T-helper 1 cell treated with Interleukin-12 subunit alpha and Interleukin-12 subunit beta and Interleukin-4 antibody, amounts not matched to agents 30 μg/mL and 1 μg/mL, for 36 hours (primary cell): ENCODE measurements around the gene FAM222A.

ENCODE experiments used
- H3K27ac Mint-ChIP-seq: one replicate; pipeline ENCODE4 v1.8.0; 2021; ENCODE audit warnings: mild to moderate bottlenecking, mixed read lengths
- H3K27me3 Mint-ChIP-seq: one replicate; pipeline ENCODE4 v1.8.0; 2021; ENCODE audit warnings: low read depth, mixed read lengths
- H3K36me3 Mint-ChIP-seq: one replicate; pipeline ENCODE4 v1.8.0; 2021; ENCODE audit warnings: low read depth, mixed read lengths
- H3K4me1 Mint-ChIP-seq: one replicate; pipeline ENCODE4 v1.8.0; 2021; ENCODE audit warnings: low read depth, mixed read lengths
- H3K4me3 Mint-ChIP-seq: one replicate; pipeline ENCODE4 v1.8.0; 2021; ENCODE audit warnings: mild to moderate bottlenecking, moderate library complexity, mixed read lengths
- H3K9me3 Mint-ChIP-seq: one replicate; pipeline ENCODE4 v1.8.0; 2021; ENCODE audit warnings: mixed read lengths

The FAM222A gene

DNA sequence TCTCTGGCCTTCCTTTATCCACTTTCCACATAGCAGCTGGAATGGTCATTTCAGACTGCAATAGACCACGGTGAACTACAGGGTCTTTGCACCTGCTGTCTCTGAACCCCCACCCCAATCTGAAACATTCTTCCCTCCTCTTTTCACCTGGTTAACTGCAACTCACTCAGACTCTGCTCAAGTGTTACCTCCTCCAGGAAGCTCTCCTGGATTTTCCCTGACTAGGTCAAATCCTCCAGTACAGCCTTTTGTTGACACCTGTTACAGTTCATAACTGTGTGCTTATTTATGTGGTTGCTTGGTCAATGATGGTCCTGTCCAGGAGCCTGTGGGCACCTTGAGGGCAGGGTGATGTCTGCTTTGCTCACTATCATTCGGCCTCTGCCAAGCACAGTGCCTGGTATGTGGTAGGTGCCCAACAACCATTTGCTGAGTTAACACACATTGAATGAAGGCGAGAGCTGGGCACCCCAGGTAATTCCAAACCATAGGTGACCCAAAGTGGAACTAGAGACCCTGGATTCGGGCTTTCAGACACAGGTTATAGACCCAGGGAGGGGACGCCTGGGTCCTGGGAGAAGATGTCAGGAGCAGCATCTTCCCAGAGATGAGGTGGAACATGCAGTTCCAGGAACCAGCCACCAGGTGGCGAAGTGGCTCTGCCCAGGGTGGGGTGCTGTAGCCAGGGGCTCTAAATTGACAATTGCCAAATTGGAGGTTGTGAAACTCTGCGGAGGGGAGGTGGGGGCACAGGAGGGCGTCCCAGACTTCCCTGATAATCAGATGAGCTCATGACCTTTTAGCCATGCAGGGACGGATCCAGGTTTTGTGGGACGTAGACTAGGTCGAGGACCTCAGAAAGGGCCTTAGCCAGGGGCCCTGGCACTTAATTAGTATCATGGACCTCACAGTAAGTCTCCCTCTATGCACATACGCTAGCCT lies 91.5 kb downstream of the FAM222A start:
- no peaks in the 10 kb centered on the region for H3K27me3 Mint-ChIP-seq
- H3K36me3 Mint-ChIP-seq, result no peaks in the 10 kb centered on the region
- H3K9me3 Mint-ChIP-seq, result no peaks in the 10 kb centered on the region
- no peak overlapping the region for H3K27ac Mint-ChIP-seq
- no peaks in the 10 kb centered on the region for H3K4me1 Mint-ChIP-seq
- H3K4me3 Mint-ChIP-seq, result no peak overlapping the region

DNA sequence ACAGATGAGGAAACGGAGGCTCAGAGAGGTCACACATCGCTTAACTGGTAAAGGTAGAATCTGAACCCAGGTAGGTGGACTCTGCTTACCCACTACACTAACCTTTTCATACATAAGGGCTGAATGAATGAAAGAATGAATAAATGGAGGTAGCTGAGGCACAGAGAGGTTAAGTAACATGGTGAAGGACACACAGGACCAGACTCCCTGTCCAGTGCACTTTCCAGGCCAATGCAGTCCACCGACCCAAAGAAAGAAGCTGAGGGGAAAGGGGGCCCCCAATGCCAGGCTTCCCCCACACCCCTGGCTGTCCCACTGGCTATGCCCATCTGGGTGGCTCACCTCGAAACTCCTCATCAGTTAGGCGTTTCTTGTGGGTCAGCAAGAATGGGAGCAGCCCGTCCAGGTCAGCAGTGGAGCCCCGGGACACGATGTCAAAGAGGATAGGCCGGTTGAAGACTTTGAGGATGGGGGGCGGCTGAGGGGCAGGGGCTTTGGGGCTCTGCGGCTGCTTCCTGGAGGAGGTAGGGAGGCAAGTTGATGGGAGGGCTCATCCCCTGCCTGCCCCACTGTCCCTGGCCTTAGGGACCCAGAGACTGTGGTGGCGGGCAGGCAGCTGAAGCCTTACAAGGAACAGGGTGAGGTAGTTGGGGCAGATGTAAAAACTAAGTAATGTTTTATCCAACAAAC lies 94.5 kb downstream of the FAM222A start:
- Mint-ChIP-seq H3K4me3 (no peak overlapping the region), H3K27me3 (no peaks in the 10 kb centered on the region), H3K9me3 (no peaks in the 10 kb centered on the region), H3K36me3 (no peaks in the 10 kb centered on the region), H3K27ac (no peak overlapping the region), H3K4me1 (no peaks in the 10 kb centered on the region)

DNA sequence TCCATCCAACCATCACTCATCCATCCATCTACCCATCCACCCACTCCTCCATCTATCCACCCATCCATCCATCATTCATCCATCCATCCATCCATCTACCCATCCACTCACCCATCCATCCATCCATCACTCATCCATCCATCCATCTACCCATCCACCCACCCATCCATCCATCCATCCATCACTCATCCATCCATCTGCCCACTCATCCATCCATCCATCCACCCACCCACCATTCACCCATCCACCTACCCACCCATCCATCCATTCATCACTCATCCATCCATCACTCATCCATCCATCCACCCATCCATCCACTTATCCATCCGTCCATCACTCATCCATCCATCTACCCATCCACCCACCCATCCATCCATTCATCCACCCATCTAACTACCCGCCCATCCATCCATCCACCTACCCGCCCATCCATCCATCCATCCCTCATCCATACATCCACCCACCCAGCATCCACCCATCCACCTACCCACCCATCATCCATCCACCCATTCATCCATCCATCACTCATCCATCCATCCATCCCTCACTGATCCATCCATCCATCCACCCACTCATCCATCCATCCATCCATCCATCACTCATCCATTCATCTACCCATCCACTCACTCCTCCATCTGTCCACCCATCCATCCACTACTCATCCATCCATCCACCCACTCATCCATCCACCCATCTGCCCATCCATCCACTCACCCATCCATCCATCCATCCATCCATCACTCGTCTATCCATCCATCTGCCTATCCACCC lies 95.4 kb downstream of the FAM222A start:
- Mint-ChIP-seq H3K9me3 (no peaks in the 10 kb centered on the region), H3K36me3 (no peaks in the 10 kb centered on the region), H3K27me3 (no peaks in the 10 kb centered on the region), H3K27ac (no peak overlapping the region), H3K4me3 (no peak overlapping the region), H3K4me1 (no peaks in the 10 kb centered on the region)

DNA sequence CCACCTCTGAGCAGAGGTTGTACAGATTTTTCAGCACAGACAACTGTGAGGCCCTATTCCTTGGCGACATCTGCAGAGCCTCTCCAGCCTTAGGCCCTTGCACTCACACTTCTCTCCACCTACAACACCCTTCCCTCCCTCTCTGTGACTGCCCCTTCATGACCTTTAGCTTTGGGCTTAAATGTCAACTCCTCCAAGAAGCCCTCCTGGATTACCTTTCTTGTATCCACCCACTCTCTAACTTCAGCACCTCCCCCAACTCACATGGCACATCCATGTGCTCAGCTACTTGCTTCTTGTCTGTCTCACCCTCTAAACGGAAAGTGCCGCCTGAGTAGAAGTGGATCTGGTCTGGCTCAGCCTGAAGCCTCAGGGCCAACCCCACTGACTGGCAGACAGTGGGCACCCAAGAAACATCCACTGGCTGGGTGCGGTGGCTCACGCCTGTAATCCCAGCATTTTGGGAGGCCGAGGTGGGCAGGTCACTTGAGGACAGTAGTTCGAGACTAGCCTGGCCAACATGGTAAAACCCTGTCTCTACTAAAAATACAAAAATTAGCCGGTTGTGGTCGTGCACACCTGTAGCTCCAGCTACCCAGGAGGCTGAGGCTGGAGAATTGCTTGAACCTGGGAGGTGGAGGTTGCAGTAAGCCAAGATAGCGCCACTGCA lies 97.5 kb downstream of the FAM222A start:
- Mint-ChIP-seq H3K9me3 (no peaks in the 10 kb centered on the region), H3K27me3 (no peaks in the 10 kb centered on the region), H3K27ac (no peak overlapping the region), H3K4me3 (no peak overlapping the region), H3K36me3 (no peaks in the 10 kb centered on the region), H3K4me1 (no peaks in the 10 kb centered on the region)

DNA sequence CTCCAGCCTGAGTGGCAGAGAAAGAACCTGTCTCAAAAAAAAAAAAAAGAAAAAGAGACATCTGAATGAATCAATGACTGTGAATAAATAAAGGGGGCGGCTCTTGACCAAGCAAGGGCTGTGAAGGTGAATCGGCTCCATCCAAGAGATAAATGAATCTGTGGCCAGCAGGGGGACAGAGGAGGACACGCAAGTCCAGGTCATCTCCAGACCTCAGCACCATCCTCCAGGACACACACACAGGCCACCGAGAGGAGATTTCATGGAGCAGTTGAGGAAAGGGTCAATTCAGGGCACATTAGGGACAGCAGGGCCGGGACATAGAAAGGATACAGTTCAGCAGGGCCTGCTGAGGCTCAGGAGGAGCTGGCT lies 98.0 kb downstream of the FAM222A start:
- Mint-ChIP-seq H3K27me3 (no peaks in the 10 kb centered on the region), H3K4me3 (no peak overlapping the region), H3K36me3 (no peaks in the 10 kb centered on the region), H3K27ac (no peak overlapping the region), H3K4me1 (no peaks in the 10 kb centered on the region), H3K9me3 (no peaks in the 10 kb centered on the region)

DNA sequence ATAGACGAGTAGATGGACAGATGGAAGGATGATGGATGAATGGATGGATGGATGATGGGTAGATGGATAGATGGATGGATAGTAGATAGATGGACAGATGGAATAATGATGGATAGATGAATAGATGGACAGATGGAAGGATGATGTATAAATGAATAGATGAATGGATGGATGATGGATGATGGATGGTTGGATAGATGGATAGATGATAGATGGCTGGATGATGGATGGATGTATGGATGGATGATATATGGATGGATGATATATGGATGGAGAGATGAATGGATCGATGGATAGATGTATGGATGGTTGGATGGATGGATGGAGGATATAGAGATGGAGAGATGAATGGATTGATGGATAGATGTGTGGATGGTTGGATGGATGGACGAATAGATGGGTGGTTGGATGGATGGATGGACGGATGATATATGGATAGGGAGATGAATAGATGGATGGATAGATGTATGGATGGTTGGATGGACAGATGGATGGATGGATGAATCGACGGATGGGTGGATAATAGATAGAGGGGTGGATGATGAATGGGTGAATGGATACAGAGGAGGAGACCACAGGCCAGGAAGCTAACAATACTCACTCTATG lies 100.3 kb downstream of the FAM222A start:
- Mint-ChIP-seq H3K27me3 (no peaks in the 10 kb centered on the region), H3K4me1 (no peaks in the 10 kb centered on the region), H3K36me3 (no peaks in the 10 kb centered on the region), H3K27ac (no peak overlapping the region), H3K4me3 (no peak overlapping the region), H3K9me3 (no peaks in the 10 kb centered on the region)

DNA sequence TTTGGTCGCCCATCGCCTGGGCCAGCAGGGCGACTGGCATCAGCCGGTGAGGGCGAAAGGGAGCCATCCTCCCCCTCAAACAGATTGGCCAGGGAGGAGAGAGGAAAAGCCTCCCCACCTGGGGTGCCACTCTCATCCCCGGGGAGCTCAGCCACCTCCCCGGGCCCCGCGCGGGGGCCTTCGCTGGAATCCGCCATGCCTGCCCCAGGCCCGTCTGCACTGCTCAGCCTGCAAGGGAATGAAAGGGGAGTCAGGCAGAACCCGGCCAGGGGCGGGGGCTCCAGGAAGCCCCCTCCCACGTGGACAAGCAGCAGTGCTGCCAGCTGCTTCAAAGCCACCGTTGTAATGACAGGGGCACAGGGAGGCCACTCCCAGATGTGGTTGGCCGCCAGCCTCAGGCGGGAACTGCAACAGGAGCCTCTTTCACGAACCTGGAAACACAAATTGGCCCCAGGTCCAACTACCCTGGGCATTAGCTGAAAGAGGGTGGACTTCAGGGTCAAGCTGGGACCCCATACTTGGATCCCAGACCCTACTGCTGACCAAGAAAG lies 101.0 kb downstream of the FAM222A start:
- Mint-ChIP-seq H3K9me3 (no peaks in the 10 kb centered on the region), H3K36me3 (no peaks in the 10 kb centered on the region), H3K4me1 (no peaks in the 10 kb centered on the region), H3K27ac (no peak overlapping the region), H3K27me3 (no peaks in the 10 kb centered on the region), H3K4me3 (no peak overlapping the region)

DNA sequence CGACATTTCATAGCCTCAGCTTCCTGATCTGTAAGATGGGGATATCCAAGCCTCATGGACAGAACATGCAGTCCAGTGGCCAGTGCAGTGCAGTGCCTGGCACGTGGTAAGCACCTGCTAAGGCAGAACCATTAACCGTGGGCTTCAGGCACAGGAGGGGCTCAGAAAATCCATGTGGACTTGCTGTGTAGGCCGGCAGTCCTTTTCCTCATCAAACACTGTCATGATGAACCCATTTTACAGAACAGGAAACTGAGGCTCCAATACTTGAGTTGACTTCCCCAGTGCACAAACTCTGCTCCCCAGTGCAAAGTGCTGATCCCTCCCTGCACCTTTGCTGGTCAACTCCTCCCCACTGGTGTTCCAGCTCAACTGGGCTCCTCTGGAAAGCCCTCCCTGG lies 101.6 kb downstream of the FAM222A start:
- no peaks in the 10 kb centered on the region for H3K9me3 Mint-ChIP-seq
- no peaks in the 10 kb centered on the region for H3K36me3 Mint-ChIP-seq
- H3K27ac Mint-ChIP-seq, result no peak overlapping the region
- H3K4me1 Mint-ChIP-seq, result no peaks in the 10 kb centered on the region
- no peaks in the 10 kb centered on the region for H3K27me3 Mint-ChIP-seq
- no peak overlapping the region for H3K4me3 Mint-ChIP-seq

DNA sequence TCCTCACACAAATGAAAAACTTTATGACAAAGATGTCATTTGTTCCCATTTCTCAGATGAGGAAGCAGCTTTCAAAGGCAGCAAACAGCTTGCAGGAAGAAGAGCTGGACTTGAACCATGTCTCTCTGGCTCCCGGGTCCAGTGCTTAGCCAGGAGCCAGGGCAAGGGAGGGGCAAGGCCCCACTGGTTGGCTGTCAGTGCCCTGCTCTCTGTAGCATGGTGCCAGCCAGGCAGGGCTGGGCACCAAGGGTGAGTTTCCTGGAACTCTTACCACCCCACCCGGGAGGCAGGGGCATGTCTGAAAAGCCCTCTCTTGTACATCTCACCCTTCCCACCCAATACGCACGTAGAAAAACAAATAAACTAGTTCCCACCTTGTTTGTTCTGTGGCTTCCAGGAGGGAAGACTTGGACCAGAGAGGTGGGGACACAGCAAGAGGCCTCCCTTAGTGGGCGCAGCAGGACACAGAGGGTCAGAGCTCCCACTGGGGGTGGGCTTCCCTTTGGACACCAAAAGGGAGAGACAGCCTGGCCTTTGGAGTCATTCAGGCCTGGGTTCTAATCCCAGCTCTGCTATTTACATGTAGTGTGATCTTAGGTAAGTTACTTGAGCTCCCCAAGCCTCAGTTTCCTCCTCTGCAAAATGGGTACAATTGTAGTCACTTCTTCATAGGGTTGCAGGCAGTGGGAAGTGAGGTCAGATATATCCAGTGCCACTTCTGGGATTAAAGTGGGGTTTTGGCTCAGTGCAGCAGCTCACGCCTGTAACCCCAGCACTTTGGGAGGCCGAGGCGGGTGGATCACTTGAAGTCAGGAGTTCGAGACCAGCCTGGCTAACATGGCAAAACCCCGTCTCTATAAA lies 102.4 kb downstream of the FAM222A start:
- H3K4me3 Mint-ChIP-seq, result no peak overlapping the region
- no peaks in the 10 kb centered on the region for H3K27me3 Mint-ChIP-seq
- no peaks in the 10 kb centered on the region for H3K9me3 Mint-ChIP-seq
- no peaks in the 10 kb centered on the region for H3K4me1 Mint-ChIP-seq
- H3K27ac Mint-ChIP-seq, result no peak overlapping the region
- no peaks in the 10 kb centered on the region for H3K36me3 Mint-ChIP-seq

DNA sequence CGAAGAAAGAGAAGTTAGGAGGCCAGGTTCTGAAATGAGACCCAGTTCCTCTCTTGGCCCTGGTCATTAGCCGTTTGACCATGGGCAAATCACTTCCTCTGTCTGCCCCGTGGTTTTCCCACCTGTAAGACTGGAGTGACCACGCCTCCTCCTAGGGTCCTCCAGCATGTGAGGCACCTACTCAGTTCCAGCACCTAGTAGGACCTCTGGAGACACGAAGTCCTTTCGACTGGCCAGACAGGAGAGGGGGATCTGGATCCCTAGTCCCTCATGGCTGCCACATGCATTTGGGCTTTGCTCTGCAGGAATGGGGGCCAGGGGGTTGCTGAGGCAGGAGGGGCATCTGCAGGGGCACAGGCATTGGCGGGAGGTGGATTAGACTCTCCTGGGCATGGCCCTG lies 103.2 kb downstream of the FAM222A start:
- Mint-ChIP-seq H3K4me1 (no peaks in the 10 kb centered on the region), H3K27me3 (no peaks in the 10 kb centered on the region), H3K9me3 (no peaks in the 10 kb centered on the region), H3K4me3 (no peak overlapping the region), H3K36me3 (no peaks in the 10 kb centered on the region), H3K27ac (no peak overlapping the region)

DNA sequence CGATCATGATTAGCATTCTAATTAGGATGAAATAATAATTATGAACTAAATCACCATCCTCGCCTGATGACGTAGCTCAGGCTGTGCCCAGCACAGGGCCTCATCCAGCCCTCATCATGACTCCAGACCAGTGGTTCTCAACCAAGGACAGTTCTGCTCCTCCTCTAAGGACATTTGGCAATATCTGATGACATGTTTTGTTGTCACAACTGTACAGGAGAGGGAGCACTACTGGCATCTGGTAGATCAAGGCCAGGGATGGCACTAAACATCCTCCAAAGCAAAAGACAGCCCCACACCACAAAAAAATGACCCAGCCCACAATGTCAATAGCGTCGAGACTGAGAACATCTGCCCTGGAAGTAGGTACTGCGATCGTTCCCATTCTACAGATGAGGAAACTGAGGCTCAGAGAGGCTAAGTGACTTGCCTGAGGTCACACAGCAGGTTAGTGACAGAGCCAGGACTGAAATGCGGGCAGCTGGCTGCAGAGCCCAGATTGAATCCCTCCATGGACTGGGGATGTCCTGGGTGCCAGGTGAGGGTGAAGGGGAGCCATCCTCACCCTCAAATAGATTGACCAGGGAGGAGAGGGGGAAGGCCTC lies 104.1 kb downstream of the FAM222A start:
- Mint-ChIP-seq H3K36me3 (no peaks in the 10 kb centered on the region), H3K27me3 (no peaks in the 10 kb centered on the region), H3K9me3 (no peaks in the 10 kb centered on the region), H3K4me3 (no peak overlapping the region), H3K4me1 (no peaks in the 10 kb centered on the region), H3K27ac (no peak overlapping the region)

DNA sequence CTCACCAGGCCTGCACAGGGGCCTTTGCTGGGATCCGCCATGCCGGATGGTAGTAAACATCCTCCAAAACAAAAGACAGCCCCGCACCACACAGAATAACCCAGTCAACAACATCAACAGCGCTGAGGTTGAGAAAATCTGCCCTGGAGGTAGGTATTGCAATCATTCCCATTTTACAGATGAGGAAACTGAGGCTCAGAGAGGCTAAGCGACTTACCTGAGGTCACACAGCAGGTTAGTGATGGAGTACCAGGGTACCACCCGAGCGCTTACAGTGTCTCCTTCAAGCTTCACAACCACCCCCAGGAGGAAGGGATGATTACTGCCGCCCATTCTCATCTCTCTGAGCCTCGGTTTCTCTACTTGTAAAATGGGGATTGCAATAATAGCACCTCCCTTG lies 104.6 kb downstream of the FAM222A start:
- no peaks in the 10 kb centered on the region for H3K27me3 Mint-ChIP-seq
- H3K4me3 Mint-ChIP-seq, result no peak overlapping the region
- no peaks in the 10 kb centered on the region for H3K4me1 Mint-ChIP-seq
- no peaks in the 10 kb centered on the region for H3K9me3 Mint-ChIP-seq
- no peak overlapping the region for H3K27ac Mint-ChIP-seq
- H3K36me3 Mint-ChIP-seq, result no peaks in the 10 kb centered on the region
